Neural cell (in vitro differentiated cells): ENCODE measurements around the gene OR52W1.

Source experiments
- CTCF ChIP-seq: fragments of 450-650 bp; IDR thresholded peaks from 2 replicates; pipeline ENCODE4 v1.5.1; 2014; ENCODE audit warnings: antibody characterized with exemption, mild to moderate bottlenecking, moderate library complexity; ENCODE audit not compliant: poor library complexity, severe bottlenecking
- EP300 ChIP-seq: fragments of 450-650 bp; conservative IDR thresholded peaks from 2 replicates; pipeline ENCODE4 v1.6.1; 2014; ENCODE audit warnings: antibody characterized with exemption, mild to moderate bottlenecking, moderate library complexity; ENCODE audit not compliant: poor library complexity, severe bottlenecking
- RAD21 ChIP-seq: fragments of 450-650 bp; conservative IDR thresholded peaks from 2 replicates; pipeline ENCODE4 v1.6.1; 2014; ENCODE audit warnings: antibody characterized with exemption, mild to moderate bottlenecking, moderate library complexity
- TAF1 ChIP-seq: IDR thresholded peaks from 2 replicates; pipeline ENCODE4 v1.6.1; 2012; ENCODE audit warnings: low read depth

- TF ChIP-seq EP300 (no peak), CTCF (no peak), TAF1 (no peak), RAD21 (no peak)
Observed at GRCh38 chr11:6237761-6238302, 38.8 kb downstream of the OR52W1 start.
